ENCODE results near the gene MAP3K15. TPM values are rescaled to one million over a fixed set of nuclear protein-coding genes. Genes with fewer than 3 reads are reported as not detected.

Gene MAP3K15
- total RNA-seq, 1 experiment from 2014 or later: 1.3 TPM

GRCh38 chrX:19343535-19344408, 171.5 kb downstream of the MAP3K15 start, which contains the start of gene PDHA1:
PDHA1 (plus strand) TSS chrX:19343927; CDS start chrX:19344038, 111 bp downstream.
- ChIA-PET RAD21 (ENCODE audit: low non-redundant PET in 1 of 2, low total read pairs in 2 of 2, uncharacterized antibody in 2 of 2, unreplicated experiment in 2 of 2) (no interaction called here), POLR2A (no interaction called here), CTCF (no interaction called here)
- no peak within 1 kb of the TSS for H2AFZ ChIP-seq (ENCODE audit: low read depth, low read length, poor library complexity, severe bottlenecking)
- intact Hi-C loops (cut with micrococcal nuclease): no loop called here
- no peaks in the 10 kb centered on the region for H4K20me1 ChIP-seq (ENCODE audit: insufficient read depth)
- no peaks in the 10 kb centered on the region for H3K36me3 ChIP-seq (ENCODE audit: control insufficient read depth in 1 of 2, insufficient read depth in 2 of 2, low read length in 2 of 2)
- peak within 1 kb of the TSS; percentile 70 to 80 for H3K4me3 ChIP-seq (replicated peaks in 1 of 2; ENCODE audit: low read depth in 1 of 2, low read length in 2 of 2)
- H3K9me2 ChIP-seq (ENCODE audit: insufficient read depth): no peaks in the 10 kb centered on the region
- H3K79me2 ChIP-seq (ENCODE audit: insufficient read depth, low read length): peaks cover 45% of the 10 kb centered on the region
- TF ChIP-seq CTCF (IDR thresholded peaks at IDR 0.05 in 2 of 3, conservative IDR thresholded peaks at IDR 0.05 in 1 of 3; ENCODE audit: borderline replicate concordance in 1 of 3, insufficient read depth in 1 of 3, low read depth in 2 of 3, low read length in 2 of 3) (no peak), JUND (IDR thresholded peaks at IDR 0.05) (no peak), SP1 (IDR thresholded peaks at IDR 0.05; ENCODE audit: low read depth) (peak; percentile 88), ZFX (IDR thresholded peaks at IDR 0.05) (peak; percentile 45), SRF (IDR thresholded peaks at IDR 0.05; ENCODE audit: low read depth) (peak; percentile 77), POLR2AphosphoS5 (IDR thresholded peaks at IDR 0.05; ENCODE audit: low read depth, low read length) (peak; percentile 64), EGR1 (IDR thresholded peaks at IDR 0.05; ENCODE audit: low read depth) (peak; percentile 86), SIN3A (IDR thresholded peaks at IDR 0.05; ENCODE audit: low read depth) (0 out of 2 replicates have a peak, but pooled peaks have one; percentile 30)
- TF ChIP-seq, protein P1, sequence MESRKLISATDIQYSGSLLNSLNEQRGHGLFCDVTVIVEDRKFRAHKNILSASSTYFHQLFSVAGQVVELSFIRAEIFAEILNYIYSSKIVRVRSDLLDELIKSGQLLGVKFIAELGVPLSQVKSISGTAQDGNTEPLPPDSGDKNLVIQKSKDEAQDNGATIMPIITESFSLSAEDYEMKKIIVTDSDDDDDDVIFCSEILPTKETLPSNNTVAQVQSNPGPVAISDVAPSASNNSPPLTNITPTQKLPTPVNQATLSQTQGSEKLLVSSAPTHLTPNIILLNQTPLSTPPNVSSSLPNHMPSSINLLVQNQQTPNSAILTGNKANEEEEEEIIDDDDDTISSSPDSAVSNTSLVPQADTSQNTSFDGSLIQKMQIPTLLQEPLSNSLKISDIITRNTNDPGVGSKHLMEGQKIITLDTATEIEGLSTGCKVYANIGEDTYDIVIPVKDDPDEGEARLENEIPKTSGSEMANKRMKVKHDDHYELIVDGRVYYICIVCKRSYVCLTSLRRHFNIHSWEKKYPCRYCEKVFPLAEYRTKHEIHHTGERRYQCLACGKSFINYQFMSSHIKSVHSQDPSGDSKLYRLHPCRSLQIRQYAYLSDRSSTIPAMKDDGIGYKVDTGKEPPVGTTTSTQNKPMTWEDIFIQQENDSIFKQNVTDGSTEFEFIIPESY (IDR thresholded peaks at IDR 0.05; ENCODE audit: extremely low read depth, insufficient replicate concordance, low read length): no peak
- TF ChIP-seq, protein P2, sequence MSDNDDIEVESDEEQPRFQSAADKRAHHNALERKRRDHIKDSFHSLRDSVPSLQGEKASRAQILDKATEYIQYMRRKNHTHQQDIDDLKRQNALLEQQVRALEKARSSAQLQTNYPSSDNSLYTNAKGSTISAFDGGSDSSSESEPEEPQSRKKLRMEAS (IDR thresholded peaks at IDR 0.05): peak; percentile 71
- ATAC-seq (peak; percentile 96), DNase-seq (ENCODE audit: low read depth, low spot score) (peak; percentile 79)
- no peaks in the 10 kb centered on the region for H3K9me3 ChIP-seq (ENCODE audit: control insufficient read depth in 1 of 2, insufficient read depth in 1 of 2, low read depth in 1 of 2, low read length in 2 of 2)
- H3K9ac ChIP-seq (ENCODE audit: low read length): peak within 1 kb of the TSS; percentile 79
- BruUV-seq (replicated peaks): no TSS peak
- H3K4me2 ChIP-seq (ENCODE audit: low read length): peak within 1 kb of the TSS; percentile 80
- H3K27me3 ChIP-seq (ENCODE audit: insufficient read depth, low read length): no peaks in the 10 kb centered on the region
- H3K4me1 ChIP-seq (ENCODE audit: control insufficient read depth in 1 of 2, insufficient read depth in 2 of 2, low read length in 2 of 2): peaks cover 3 to 14% of the 10 kb centered on the region in 2 experiments; a peak in 3 of 4 replicates
- H3K27ac ChIP-seq (ENCODE audit: low read depth, low read length): no peak within 1 kb of the TSS; the same call in 1 of the 2 replicates

Measured in HCT116 (cell line).